K562 (cell line): ENCODE results near the gene SEC31A. TPM values are rescaled to one million over a fixed set of nuclear protein-coding genes. Genes with fewer than 3 reads are reported as not detected.
A peak's percentile ranks its signal among the peaks of the same experiment; 100 is the strongest.

Source experiments
- ARHGAP35 ChIP-seq: fragments of 450-650 bp; IDR thresholded peaks from 2 replicates; pipeline ENCODE4 v1.6.1; 2018; ENCODE audit not compliant: partially characterized antibody
- BACH1 ChIP-seq: fragments of 200-800 bp; sonication (Bioruptor generic); IDR thresholded peaks from 2 replicates; pipeline ENCODE4 v1.6.1; 2016; ENCODE audit warnings: missing genetic modification characterization, missing compliant biosample characterization
- BDP1 ChIP-seq: IDR thresholded peaks from 3 replicates; pipeline ENCODE4 v1.6.1; 2011; ENCODE audit not compliant: insufficient read length, insufficient read depth
- BRCA1 ChIP-seq, 2 experiments: fragments of 450-650 bp in 1 of 2; sonication (generic) in 1 of 2; formaldehyde crosslinking in 1 of 2; IDR thresholded peaks; 2 replicates each; pipeline versions ENCODE4 v1.5.0 to v1.6.1; 2017 to 2020; ENCODE audit warnings: mild to moderate bottlenecking in 1 of 2, missing genetic modification reagents in 1 of 2
- CTBP1 ChIP-seq: fragments of 450-650 bp; IDR thresholded peaks from 2 replicates; pipeline ENCODE4 v1.6.1; 2016; ENCODE audit warnings: borderline replicate concordance
- DPF2 ChIP-seq: fragments of 450-650 bp; IDR thresholded peaks from 2 replicates; pipeline ENCODE4 v1.6.1; 2016
- ETS1 ChIP-seq: conservative IDR thresholded peaks from 2 replicates; pipeline ENCODE4 v1.6.1; 2011; ENCODE audit warnings: low read depth, mild to moderate bottlenecking, low read length; ENCODE audit not compliant: control insufficient read depth
- EWSR1 ChIP-seq: fragments of 450-650 bp; IDR thresholded peaks from 2 replicates; pipeline ENCODE4 v1.6.1; 2018; ENCODE audit warnings: borderline replicate concordance, mild to moderate bottlenecking, low read depth, moderate library complexity; ENCODE audit not compliant: partially characterized antibody
- GABPB1 ChIP-seq: sonication (generic); formaldehyde crosslinking; IDR thresholded peaks from 2 replicates; pipeline ENCODE4 v1.8.0; 2022; ENCODE audit warnings: mild to moderate bottlenecking, missing genetic modification reagents
- NCOA6 ChIP-seq: fragments of 450-650 bp; IDR thresholded peaks from 2 replicates; pipeline ENCODE4 v1.6.1; 2017; ENCODE audit warnings: mild to moderate bottlenecking
- NR2C2 ChIP-seq, 2 experiments: fragments of 200-800 bp in 1 of 2; sonication (Bioruptor generic) in 1 of 2; sonication (generic) in 1 of 2; formaldehyde crosslinking in 1 of 2; IDR thresholded peaks; 2 replicates each; pipeline versions ENCODE4 v1.6.1 to v1.8.0; 2016 to 2022; ENCODE audit warnings: mild to moderate bottlenecking in 1 of 2, missing compliant biosample characterization in 1 of 2, missing genetic modification characterization in 1 of 2, missing genetic modification reagents in 1 of 2
- RFX5 ChIP-seq: IDR thresholded peaks from 2 replicates; pipeline ENCODE4 v1.6.1; 2011; ENCODE audit warnings: low read depth, mild to moderate bottlenecking, improper control_type of control experiment, low read length
- RNF2 ChIP-seq: sonication (generic); IDR thresholded peaks from 2 replicates; pipeline ENCODE4 v1.6.1; 2016
- SREBF1 ChIP-seq: fragments of 150-350 bp; IDR thresholded peaks from 2 replicates; pipeline ENCODE4 v1.6.1; 2014; ENCODE audit warnings: antibody characterized with exemption, low read depth, low read length, borderline replicate concordance
- THRAP3 ChIP-seq: fragments of 450-650 bp; IDR thresholded peaks from 2 replicates; pipeline ENCODE4 v1.6.1; 2016; ENCODE audit warnings: mild to moderate bottlenecking, inconsistent platforms, borderline replicate concordance
- ZBTB17 ChIP-seq: fragments of 450-650 bp; formaldehyde crosslinking; IDR thresholded peaks from 2 replicates; pipeline ENCODE4 v1.4.0; 2020; ENCODE audit warnings: mild to moderate bottlenecking
- ZBTB5 ChIP-seq: fragments of 450-650 bp; IDR thresholded peaks from 2 replicates; pipeline ENCODE4 v1.6.1; 2017; ENCODE audit warnings: antibody characterized with exemption
- ZNF124 ChIP-seq: sonication (generic); formaldehyde crosslinking; IDR thresholded peaks from 2 replicates; pipeline ENCODE4 v1.8.1; 2022; ENCODE audit warnings: missing genetic modification reagents
- ZNF354B ChIP-seq: fragments of 250-450 bp; sonication (Bioruptor Pico); IDR thresholded peaks from 2 replicates; pipeline ENCODE4 v1.4.0; 2020
- ZNF449 ChIP-seq: fragments of 250-450 bp; sonication (Bioruptor Pico); IDR thresholded peaks from 2 replicates; pipeline ENCODE4 v1.8.0; 2022; ENCODE audit warnings: moderate library complexity, mild to moderate bottlenecking, inconsistent platforms
- ZNF668 ChIP-seq: fragments of 250-450 bp; sonication (Bioruptor Pico); IDR thresholded peaks from 2 replicates; pipeline ENCODE4 v1.8.0; 2022; ENCODE audit warnings: mild to moderate bottlenecking, inconsistent platforms
- polyA plus RNA-seq, 8 experiments: library from polyadenylated mRNA; depleted of rRNA in 4 of 8; stranded (reverse) in 5 of 8; unstranded in 3 of 8; fragments of >200 nt; fragmentation: Nextera tagmentation in 2 of 8; fragmentation: Illumina TruSeq in 1 of 8; extraction: Ambion mirVana in 2 of 8; extraction: Trizol in 1 of 8; gene quantifications; 2 replicates each; pipeline versions ENCODE4 v1.2.1 to v1.2.3, GENCODE V29; 2011 to 2014; ENCODE audit warnings: inconsistent platforms in 1 of 8, missing spikeins in 1 of 8
- total RNA-seq, 7 experiments: library from RNA; depleted of rRNA in 6 of 7; stranded (reverse); fragments of >200 nt in 6 of 7; fragmentation: Illumina TruSeq in 2 of 7; extraction: Trizol in 2 of 7; gene quantifications; 2 replicates each; pipeline versions ENCODE4 v1.2.1 to v1.2.3, GENCODE V29; 2011 to 2021; ENCODE audit warnings: low replicate concordance in 1 of 7

The SEC31A gene
- total and polyA plus RNA-seq, 9 of the 15 experiments (the other 6 are each of a cell fraction or from before 2014, with no cell fraction given) = 78.9 to 241 (median 173) TPM

- TF ChIP-seq ZNF449 (CRISPR knock-in tag) (no peak), RFX5 (no peak), ETS1 (peak; percentile 86), BACH1 (tag) (no peak), RNF2 (peak; percentile 75), ZNF124 (no peak), NCOA6 (no peak), THRAP3 (no peak), EWSR1 (peak; percentile 64), CTBP1 (peak; percentile 73), BRCA1 (IDR thresholded peaks at IDR 0.05) (no peak), BRCA1 (CRISPR knock-in tag; IDR thresholded peaks at IDR 0.05) (no peak), GABPB1 (peak; percentile 97), NR2C2 (CRISPR knock-in tag; IDR thresholded peaks at IDR 0.05) (peak; percentile 79), NR2C2 (tag; IDR thresholded peaks at IDR 0.05) (peak; percentile 73), ZNF668 (CRISPR knock-in tag) (no peak), ZBTB5 (no peak), ARHGAP35 (no peak), ZBTB17 (peak; percentile 28; the same call in 1 of the 2 replicates), ZNF354B (CRISPR knock-in tag) (no peak), BDP1 (no peak), DPF2 (0 out of 2 replicates have a peak, but pooled peaks have one; percentile 18), SREBF1 (no peak; the same call in 1 of the 2 replicates)
These were observed at the start of gene SEC31A (continued) for GRCh38 chr4:82890901-82891706.
